GM12801 (cell line): ENCODE data around the gene PSEN1.

Experiments used
- TF ChIP-seq, protein P1 (sequence below): IDR thresholded peaks from one replicate; pipeline ENCODE4 v1.5.1; 2011; ENCODE audit warnings: control low read depth; ENCODE audit not compliant: insufficient read length; ENCODE audit errors: extremely low read depth

Gene PSEN1

DNA sequence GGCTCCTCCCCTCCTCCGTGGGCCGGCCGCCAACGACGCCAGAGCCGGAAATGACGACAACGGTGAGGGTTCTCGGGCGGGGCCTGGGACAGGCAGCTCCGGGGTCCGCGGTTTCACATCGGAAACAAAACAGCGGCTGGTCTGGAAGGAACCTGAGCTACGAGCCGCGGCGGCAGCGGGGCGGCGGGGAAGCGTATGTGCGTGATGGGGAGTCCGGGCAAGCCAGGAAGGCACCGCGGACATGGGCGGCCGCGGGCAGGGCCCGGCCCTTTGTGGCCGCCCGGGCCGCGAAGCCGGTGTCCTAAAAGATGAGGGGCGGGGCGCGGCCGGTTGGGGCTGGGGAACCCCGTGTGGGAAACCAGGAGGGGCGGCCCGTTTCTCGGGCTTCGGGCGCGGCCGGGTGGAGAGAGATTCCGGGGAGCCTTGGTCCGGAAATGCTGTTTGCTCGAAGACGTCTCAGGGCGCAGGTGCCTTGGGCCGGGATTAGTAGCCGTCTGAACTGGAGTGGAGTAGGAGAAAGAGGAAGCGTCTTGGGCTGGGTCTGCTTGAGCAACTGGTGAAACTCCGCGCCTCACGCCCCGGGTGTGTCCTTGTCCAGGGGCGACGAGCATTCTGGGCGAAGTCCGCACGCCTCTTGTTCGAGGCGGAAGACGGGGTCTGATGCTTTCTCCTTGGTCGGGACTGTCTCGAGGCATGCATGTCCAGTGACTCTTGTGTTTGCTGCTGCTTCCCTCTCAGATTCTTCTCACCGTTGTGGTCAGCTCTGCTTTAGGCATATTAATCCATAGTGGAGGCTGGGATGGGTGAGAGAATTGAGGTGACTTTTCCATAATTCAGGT lies at the start of gene PSEN1:
Gene PSEN1, plus strand, starts transcription at position 121 of the 839 bp plus-strand sequence. CDS start 11,513 bp downstream, outside the sequence.
- TF ChIP-seq, protein P1, sequence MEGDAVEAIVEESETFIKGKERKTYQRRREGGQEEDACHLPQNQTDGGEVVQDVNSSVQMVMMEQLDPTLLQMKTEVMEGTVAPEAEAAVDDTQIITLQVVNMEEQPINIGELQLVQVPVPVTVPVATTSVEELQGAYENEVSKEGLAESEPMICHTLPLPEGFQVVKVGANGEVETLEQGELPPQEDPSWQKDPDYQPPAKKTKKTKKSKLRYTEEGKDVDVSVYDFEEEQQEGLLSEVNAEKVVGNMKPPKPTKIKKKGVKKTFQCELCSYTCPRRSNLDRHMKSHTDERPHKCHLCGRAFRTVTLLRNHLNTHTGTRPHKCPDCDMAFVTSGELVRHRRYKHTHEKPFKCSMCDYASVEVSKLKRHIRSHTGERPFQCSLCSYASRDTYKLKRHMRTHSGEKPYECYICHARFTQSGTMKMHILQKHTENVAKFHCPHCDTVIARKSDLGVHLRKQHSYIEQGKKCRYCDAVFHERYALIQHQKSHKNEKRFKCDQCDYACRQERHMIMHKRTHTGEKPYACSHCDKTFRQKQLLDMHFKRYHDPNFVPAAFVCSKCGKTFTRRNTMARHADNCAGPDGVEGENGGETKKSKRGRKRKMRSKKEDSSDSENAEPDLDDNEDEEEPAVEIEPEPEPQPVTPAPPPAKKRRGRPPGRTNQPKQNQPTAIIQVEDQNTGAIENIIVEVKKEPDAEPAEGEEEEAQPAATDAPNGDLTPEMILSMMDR = no peak

DNA sequence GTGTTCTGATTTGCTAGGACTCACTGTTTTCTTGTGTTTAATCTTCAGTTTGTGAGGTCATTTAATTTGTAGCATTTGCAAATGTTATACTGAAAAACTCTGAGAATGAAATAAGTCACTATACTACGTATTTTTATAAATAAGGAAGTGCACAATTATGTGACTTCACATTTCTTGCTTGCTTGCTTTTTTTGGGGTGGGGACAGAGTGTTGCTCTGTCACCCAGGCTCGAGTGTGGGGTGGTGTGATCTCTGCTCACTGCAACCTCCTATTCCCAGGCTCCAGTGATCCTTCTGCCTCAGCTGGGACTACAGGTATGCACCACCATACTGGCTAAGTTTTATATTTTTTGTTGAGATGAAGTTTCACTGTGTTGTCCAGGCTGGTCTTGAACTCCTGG lies 45.3 kb upstream of the PSEN1 start:
- TF ChIP-seq, protein P1 = no peak

DNA sequence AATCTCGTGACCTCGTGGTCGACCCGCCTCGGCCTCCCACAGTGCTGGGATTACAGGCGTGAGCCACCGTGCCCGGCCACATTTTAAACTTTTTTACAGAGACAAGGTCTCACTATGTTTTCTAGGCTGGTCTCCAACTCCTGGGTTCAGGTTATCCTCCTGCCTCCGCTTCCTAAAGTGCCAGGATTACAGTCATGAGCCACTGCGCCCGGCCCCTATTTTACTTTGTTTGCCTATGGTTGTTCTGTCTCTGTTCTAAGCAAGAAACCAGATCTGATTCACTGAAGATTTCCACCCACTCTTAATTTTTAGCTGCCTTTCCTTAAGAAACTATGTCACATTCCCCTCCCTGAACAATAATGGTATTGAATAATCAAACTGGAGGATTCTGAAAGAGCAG lies 38.9 kb upstream of the PSEN1 start:
- TF ChIP-seq, protein P1 = no peak

DNA sequence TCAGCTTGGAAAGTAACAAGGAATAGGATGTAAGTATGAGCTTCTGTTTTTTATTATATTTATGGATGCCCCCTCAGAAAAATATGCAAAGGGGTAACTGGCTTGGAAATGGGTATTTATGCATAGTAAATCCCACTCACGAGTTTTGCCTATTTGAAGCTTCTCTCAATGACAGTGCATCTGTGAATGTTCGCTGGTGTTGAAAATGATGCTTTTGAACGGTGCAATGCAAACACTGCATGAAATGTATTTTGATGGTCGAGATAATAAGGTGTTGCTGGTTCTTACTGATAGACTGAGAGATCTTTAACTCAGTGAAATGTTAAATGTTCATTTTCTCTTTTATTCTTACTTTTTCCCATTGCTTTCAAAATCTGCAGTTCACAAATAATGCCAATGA lies 36.0 kb upstream of the PSEN1 start:
- TF ChIP-seq, protein P1 = no peak

DNA sequence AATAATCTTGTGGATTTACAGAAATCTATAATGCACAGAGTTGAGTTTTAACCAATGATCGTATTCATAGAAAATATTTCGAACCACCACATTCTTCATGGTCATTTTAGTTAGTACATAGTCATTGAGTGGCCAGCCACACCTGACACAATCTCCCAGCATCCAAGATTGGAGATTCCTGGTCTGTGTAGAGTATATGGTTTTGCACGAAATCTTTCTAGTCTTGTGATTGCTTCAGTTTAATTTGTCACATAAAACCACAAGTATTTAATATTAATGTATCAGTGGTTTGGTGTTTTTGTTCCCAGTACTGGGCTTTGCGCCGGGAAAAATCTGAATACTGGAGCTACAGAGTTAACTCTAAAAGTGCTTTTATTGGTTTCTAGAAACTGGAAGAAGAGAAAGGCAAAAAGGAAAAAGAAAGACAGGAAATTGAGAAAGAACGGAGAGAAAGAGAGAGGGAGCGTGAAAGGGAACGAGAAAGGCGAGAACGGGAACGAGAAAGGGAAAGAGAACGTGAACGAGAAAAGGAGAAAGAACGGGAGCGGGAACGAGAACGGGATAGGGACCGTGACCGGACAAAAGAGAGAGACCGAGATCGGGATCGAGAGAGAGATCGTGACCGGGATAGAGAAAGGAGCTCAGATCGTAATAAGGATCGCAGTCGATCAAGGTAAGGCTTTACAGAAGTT lies 33.4 kb upstream of the PSEN1 start:
- TF ChIP-seq, protein P1 = no peak

DNA sequence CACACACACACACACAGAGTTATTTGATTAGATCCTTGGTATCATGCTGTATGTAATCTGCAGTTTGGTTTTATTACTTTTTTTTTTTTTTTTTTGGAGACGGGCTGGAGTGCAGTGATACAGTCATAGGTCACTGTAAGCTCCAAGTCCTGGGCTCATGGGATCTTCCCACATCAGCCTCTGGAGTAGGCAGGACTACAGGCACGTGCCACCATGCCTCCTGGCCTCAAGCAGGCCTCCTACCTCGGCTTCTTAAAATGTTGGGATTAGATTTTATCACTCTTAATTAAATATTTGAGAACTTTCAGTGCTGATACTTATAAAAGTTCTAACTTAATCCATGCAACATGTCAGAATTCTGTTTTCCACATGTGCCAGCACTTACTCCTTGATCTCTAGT lies 31.3 kb upstream of the PSEN1 start:
- TF ChIP-seq, protein P1 = no peak

DNA sequence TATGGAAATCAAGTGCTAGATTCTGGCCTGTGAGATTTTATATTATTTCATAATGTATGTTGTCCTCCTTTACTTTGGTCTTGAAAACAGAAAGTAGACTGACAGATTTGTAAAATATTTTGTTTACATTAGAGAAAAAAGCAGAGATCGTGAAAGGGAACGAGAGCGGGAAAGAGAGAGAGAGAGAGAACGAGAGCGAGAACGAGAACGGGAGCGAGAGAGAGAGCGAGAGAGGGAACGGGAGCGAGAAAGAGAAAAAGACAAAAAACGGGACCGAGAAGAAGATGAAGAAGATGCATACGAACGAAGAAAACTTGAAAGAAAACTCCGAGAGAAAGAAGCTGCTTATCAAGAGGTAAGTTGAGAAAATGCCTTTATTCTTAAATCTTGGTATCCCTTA lies 30.6 kb upstream of the PSEN1 start:
- TF ChIP-seq, protein P1 = no peak
